GM12878 (cell line): ENCODE data around the gene PDE6A. TPM values are rescaled to one million over a fixed set of nuclear protein-coding genes. Genes with fewer than 3 reads are reported as not detected.

Source experiments
- ATAC-seq: fragments of 200-7000 bp; cut with Tn5 transposase; 3 replicates; pipeline ENCODE4 v1.9.1; 2020; ENCODE audit warnings: mild to moderate bottlenecking, moderate library complexity
- BruUV-seq: library from RNA; stranded (reverse); fragments of 400-500 nt; replicated peaks from 2 replicates; lab custom pipeline; 2021; lab: Mats Ljungman, UMichigan
- CTCF ChIA-PET: fragments of 300-600 bp; sonication (Branson Sonifier 250); formaldehyde crosslinking; extraction: SDS; loops from one replicate; lab custom pipeline; 2021; ENCODE audit warnings: inconsistent platforms; lab: Yijun Ruan, JAX
- POLR2A ChIA-PET: fragments of 350-600 bp; formaldehyde crosslinking; extraction: SDS; loops from one replicate; lab custom pipeline; 2021; ENCODE audit warnings: inconsistent platforms; lab: Charles Lee
- RAD21 ChIA-PET: fragments of 300-600 bp; sonication (Branson Sonifier 250); formaldehyde crosslinking; loops from one replicate; lab custom pipeline; 2023; ENCODE audit warnings: antibody characterized with exemption; ENCODE audit not compliant: unreplicated experiment; lab: Charles Lee
- SMC1A ChIA-PET: fragments of 300-600 bp; sonication (Branson Sonifier 250); formaldehyde crosslinking; loops from one replicate; lab custom pipeline; 2023; ENCODE audit not compliant: unreplicated experiment, uncharacterized antibody; lab: Charles Lee
- DNase-seq: peaks from one replicate; pipeline ENCODE4 v3.0.0-alpha.2; 2011; ENCODE audit warnings: low read depth, low spot score
- FAIRE-seq: peaks from 3 replicates; lab custom pipeline; 2011; peaks lifted over from hg19 to GRCh38; lab: Jason Lieb, UNC
- H2AFZ ChIP-seq: 2 replicates; pipeline ENCODE4 v1.6.0; 2011; ENCODE audit warnings: low read depth, low read length, control low read depth; ENCODE audit not compliant: control insufficient read depth
- H3K27ac ChIP-seq: 2 replicates; pipeline ENCODE4 v1.5.1; 2011; ENCODE audit warnings: control low read depth; ENCODE audit not compliant: control insufficient read depth, insufficient read depth
- H3K27me3 ChIP-seq, 2 experiments: replicated peaks in 1 of 2; 2 replicates each; pipeline versions ENCODE4 v1.6.0 to v1.6.1; 2011; ENCODE audit warnings: low read length in 1 of 2; ENCODE audit not compliant: control insufficient read depth in 2 of 2, insufficient read depth in 2 of 2
- H3K36me3 ChIP-seq, 2 experiments: 2 replicates each; pipeline ENCODE4 v1.5.1; 2011; ENCODE audit warnings: low read length in 1 of 2; ENCODE audit not compliant: control insufficient read depth in 2 of 2, insufficient read depth in 2 of 2
- H3K4me1 ChIP-seq: 2 replicates; pipeline ENCODE4 v1.6.1; 2011; ENCODE audit warnings: mild to moderate bottlenecking, low read length, moderate library complexity, mixed read lengths; ENCODE audit not compliant: control insufficient read depth, insufficient read depth
- H3K4me2 ChIP-seq: 2 replicates; pipeline ENCODE4 v1.6.0; 2011; ENCODE audit warnings: control low read depth; ENCODE audit not compliant: control insufficient read depth, insufficient read depth
- H3K4me3 ChIP-seq: fragments of 200-600 bp; sonication (generic); 2 replicates; pipeline ENCODE4 v1.5.1; 2016
- H3K79me2 ChIP-seq: 2 replicates; pipeline ENCODE4 v1.6.0; 2011; ENCODE audit warnings: low read length; ENCODE audit not compliant: control insufficient read depth, insufficient read depth
- H3K9ac ChIP-seq: 2 replicates; pipeline ENCODE4 v1.8.0; 2011; ENCODE audit warnings: low read length, control low read depth, mixed read lengths; ENCODE audit not compliant: control insufficient read depth, insufficient read depth
- H3K9me3 ChIP-seq: replicated peaks from 3 replicates; pipeline ENCODE4 v1.5.1; 2011; ENCODE audit warnings: mild to moderate bottlenecking, low read length; ENCODE audit not compliant: control insufficient read depth, insufficient read depth
- H4K20me1 ChIP-seq: 2 replicates; pipeline ENCODE4 v1.6.0; 2011; ENCODE audit not compliant: control insufficient read depth, insufficient read depth
- ETV6 ChIP-seq, 2 experiments: fragments of 450-650 bp in 1 of 2; IDR thresholded peaks in 1 of 2; conservative IDR thresholded peaks in 1 of 2; 2 replicates each; pipeline ENCODE4 v1.6.1; 2014; ENCODE audit warnings: antibody characterized with exemption in 1 of 2, borderline replicate concordance in 1 of 2, low read depth in 1 of 2, mild to moderate bottlenecking in 1 of 2, moderate library complexity in 1 of 2
- FOS ChIP-seq: IDR thresholded peaks from 3 replicates; pipeline ENCODE4 v1.6.1; 2011; ENCODE audit warnings: borderline replicate concordance; ENCODE audit not compliant: insufficient read length; ENCODE audit errors: extremely low read depth
- IKZF2 ChIP-seq, 2 experiments: fragments of 450-650 bp; IDR thresholded peaks; 2 replicates each; pipeline ENCODE4 v1.6.1; 2017; ENCODE audit warnings: mild to moderate bottlenecking in 2 of 2, moderate library complexity in 2 of 2
- IRF4 ChIP-seq: IDR thresholded peaks from 2 replicates; pipeline ENCODE4 v1.6.1; 2011; ENCODE audit warnings: low read depth, low read length
- MEF2A ChIP-seq: IDR thresholded peaks from 2 replicates; pipeline ENCODE4 v1.6.1; 2011; ENCODE audit warnings: low read depth, mild to moderate bottlenecking, low read length, moderate library complexity; ENCODE audit not compliant: insufficient read depth
- MEF2B ChIP-seq: fragments of 450-650 bp; IDR thresholded peaks from 2 replicates; pipeline ENCODE4 v1.6.1; 2018; ENCODE audit warnings: mild to moderate bottlenecking, moderate library complexity; ENCODE audit not compliant: partially characterized antibody, poor library complexity, severe bottlenecking
- NFXL1 ChIP-seq: fragments of 450-650 bp; IDR thresholded peaks from 2 replicates; pipeline ENCODE4 v1.6.1; 2017; ENCODE audit warnings: antibody characterized with exemption, mild to moderate bottlenecking, borderline replicate concordance
- NR2C1 ChIP-seq: fragments of 450-650 bp; IDR thresholded peaks from 2 replicates; pipeline ENCODE4 v1.6.1; 2017; ENCODE audit warnings: antibody characterized with exemption, mild to moderate bottlenecking, moderate library complexity
- PAX8 ChIP-seq: fragments of 450-650 bp; IDR thresholded peaks from 2 replicates; pipeline ENCODE4 v1.6.1; 2017; ENCODE audit warnings: mild to moderate bottlenecking, moderate library complexity
- POLR2A ChIP-seq: IDR thresholded peaks from 2 replicates; pipeline ENCODE4 v1.6.1; 2011; ENCODE audit warnings: low read depth, mild to moderate bottlenecking, low read length
- RELA ChIP-seq: fragments of 450-650 bp; IDR thresholded peaks from 2 replicates; pipeline ENCODE4 v1.8.0; 2014; ENCODE audit warnings: borderline replicate concordance; ENCODE audit not compliant: partially characterized antibody
- RFX5 ChIP-seq: IDR thresholded peaks from 2 replicates; pipeline ENCODE4 v1.6.1; 2011; ENCODE audit warnings: low read depth, low read length, improper control_type of control experiment
- SMAD5 ChIP-seq: IDR thresholded peaks from 2 replicates; pipeline ENCODE4 v1.6.1; 2016; ENCODE audit warnings: antibody characterized with exemption, low read depth
- YBX1 ChIP-seq: fragments of 450-650 bp; IDR thresholded peaks from 2 replicates; pipeline ENCODE4 v1.6.1; 2016; ENCODE audit warnings: antibody characterized with exemption
- ZNF217 ChIP-seq: fragments of 450-650 bp; IDR thresholded peaks from 2 replicates; pipeline ENCODE4 v1.6.1; 2017; ENCODE audit warnings: antibody characterized with exemption, mild to moderate bottlenecking
- WGBS: methylation state at CpG from one replicate; pipeline ENCODE4 v1.1.6; 2016; ENCODE audit warnings: low lambda C conversion rate; ENCODE audit not compliant: insufficient replicate concordance, insufficient coverage; ENCODE audit errors: missing lambda C conversion rate; 5-methylcytosine and 5-hydroxymethylcytosine counted together
- in situ Hi-C: fragments of 300-500 bp; cut with MboI; formaldehyde crosslinking; loops from 9 replicates; pipeline ENCODE4 v1.14.3; 2018; ENCODE audit warnings: mixed read lengths
- intact Hi-C: fragments of 100-400 bp; cut with micrococcal nuclease; formaldehyde crosslinking; loops from one replicate; pipeline ENCODE4 v1.14.2; 2022; ENCODE audit not compliant: unreplicated experiment
- polyA plus RNA-seq, 11 experiments: library from polyadenylated mRNA; depleted of rRNA in 4 of 11; unstranded in 6 of 11; stranded (reverse) in 5 of 11; fragments of >200 nt; fragmentation: Nextera tagmentation in 4 of 11; fragmentation: Illumina TruSeq in 1 of 11; extraction: Ambion mirVana in 4 of 11; extraction: Trizol in 1 of 11; gene quantifications; 1 replicate in 1 of 11; 2 replicates in 10 of 11; pipeline versions ENCODE4 v1.2.1 to v1.2.3, GENCODE V29; 2011 to 2016; ENCODE audit warnings: inconsistent platforms in 2 of 11, missing spikeins in 2 of 11, low read depth in 1 of 11
- total RNA-seq, 4 experiments: library from RNA; depleted of rRNA in 3 of 4; stranded (reverse); fragments of >200 nt in 3 of 4; fragmentation: Illumina TruSeq in 1 of 4; extraction: Trizol in 1 of 4; gene quantifications; 2 replicates each; pipeline versions ENCODE4 v1.2.1 to v1.2.3, GENCODE V29; 2013 to 2021
- TF ChIP-seq, protein P1 (sequence below): fragments of 450-650 bp; IDR thresholded peaks from 2 replicates; pipeline ENCODE4 v1.6.1; 2017; ENCODE audit warnings: mild to moderate bottlenecking, moderate library complexity
- TF ChIP-seq, protein P2 (sequence below): IDR thresholded peaks from 2 replicates; pipeline ENCODE4 v1.6.1; 2011; ENCODE audit warnings: low read depth, mild to moderate bottlenecking, low read length, moderate library complexity, borderline replicate concordance; ENCODE audit errors: extremely low read depth

PDE6A gene
- total and polyA plus RNA-seq, 10 of the 15 experiments (the other 5 are each of a cell fraction or from before 2014, with no cell fraction given): 0.05 to 0.26 TPM; not detected in 8

DNA sequence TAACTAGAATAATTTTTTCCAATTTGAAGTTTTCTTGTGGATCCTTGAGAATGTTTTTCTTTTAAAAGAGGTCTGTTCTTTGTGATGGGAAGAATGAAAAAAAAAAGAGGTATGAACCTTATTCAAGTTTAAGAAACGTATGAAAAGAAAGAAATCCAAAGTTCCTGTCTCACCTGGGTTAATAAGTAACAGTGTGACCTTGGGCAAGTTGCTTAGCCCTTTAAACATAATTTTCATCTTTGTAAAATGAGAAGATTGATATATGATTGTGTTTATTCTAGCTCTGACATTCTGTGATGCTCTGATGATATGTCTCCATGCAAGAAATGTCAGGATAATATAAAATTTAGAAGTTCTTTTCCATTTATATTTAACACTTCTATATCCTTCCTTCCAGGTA lies 35.3 kb upstream of the PDE6A start (continued):
- TF ChIP-seq, protein P1, sequence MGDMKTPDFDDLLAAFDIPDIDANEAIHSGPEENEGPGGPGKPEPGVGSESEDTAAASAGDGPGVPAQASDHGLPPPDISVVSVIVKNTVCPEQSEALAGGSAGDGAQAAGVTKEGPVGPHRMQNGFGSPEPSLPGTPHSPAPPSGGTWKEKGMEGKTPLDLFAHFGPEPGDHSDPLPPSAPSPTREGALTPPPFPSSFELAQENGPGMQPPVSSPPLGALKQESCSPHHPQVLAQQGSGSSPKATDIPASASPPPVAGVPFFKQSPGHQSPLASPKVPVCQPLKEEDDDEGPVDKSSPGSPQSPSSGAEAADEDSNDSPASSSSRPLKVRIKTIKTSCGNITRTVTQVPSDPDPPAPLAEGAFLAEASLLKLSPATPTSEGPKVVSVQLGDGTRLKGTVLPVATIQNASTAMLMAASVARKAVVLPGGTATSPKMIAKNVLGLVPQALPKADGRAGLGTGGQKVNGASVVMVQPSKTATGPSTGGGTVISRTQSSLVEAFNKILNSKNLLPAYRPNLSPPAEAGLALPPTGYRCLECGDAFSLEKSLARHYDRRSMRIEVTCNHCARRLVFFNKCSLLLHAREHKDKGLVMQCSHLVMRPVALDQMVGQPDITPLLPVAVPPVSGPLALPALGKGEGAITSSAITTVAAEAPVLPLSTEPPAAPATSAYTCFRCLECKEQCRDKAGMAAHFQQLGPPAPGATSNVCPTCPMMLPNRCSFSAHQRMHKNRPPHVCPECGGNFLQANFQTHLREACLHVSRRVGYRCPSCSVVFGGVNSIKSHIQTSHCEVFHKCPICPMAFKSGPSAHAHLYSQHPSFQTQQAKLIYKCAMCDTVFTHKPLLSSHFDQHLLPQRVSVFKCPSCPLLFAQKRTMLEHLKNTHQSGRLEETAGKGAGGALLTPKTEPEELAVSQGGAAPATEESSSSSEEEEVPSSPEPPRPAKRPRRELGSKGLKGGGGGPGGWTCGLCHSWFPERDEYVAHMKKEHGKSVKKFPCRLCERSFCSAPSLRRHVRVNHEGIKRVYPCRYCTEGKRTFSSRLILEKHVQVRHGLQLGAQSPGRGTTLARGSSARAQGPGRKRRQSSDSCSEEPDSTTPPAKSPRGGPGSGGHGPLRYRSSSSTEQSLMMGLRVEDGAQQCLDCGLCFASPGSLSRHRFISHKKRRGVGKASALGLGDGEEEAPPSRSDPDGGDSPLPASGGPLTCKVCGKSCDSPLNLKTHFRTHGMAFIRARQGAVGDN: no peak
- TF ChIP-seq SMAD5: no peak
- no peak for TF ChIP-seq POLR2A
- no peak for TF ChIP-seq PAX8
- TF ChIP-seq MEF2B: no peak
- TF ChIP-seq YBX1: no peak
- no peak for TF ChIP-seq IKZF2 (IDR thresholded peaks at IDR 0.05)

DNA sequence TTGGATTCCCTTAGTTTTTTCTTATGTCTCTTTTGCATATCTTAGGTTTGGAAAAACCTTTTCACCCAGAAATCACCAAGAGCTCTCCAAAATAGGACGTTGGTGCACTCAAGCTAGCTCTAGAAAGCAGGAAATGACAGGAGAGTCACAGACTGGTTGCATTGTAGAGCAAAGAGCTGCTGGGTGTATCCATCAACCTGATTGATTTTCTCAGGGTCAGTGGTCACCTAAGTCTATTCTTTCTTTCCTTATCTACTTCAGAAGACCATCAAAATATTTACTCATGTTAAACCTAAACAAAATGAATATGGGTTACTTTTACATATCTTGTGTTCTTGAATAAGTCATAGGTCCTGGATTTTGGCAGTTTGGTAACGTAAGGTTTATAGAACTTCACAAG lies 30.8 kb upstream of the PDE6A start:
- Histone ChIP-seq H2AFZ (no peak overlapping the region), H3K9ac (no peak overlapping the region), H3K4me2 (no peak overlapping the region), H3K9me3 (no peaks in the 10 kb centered on the region), H3K4me3 (no peak overlapping the region), H3K36me3 (no peaks in the 10 kb centered on the region; a peak in 1 of 4 replicates), H3K27me3 (no peaks in the 10 kb centered on the region), H3K4me1 (no peaks in the 10 kb centered on the region), H3K79me2 (no peaks in the 10 kb centered on the region), H3K27ac (no peak overlapping the region), H4K20me1 (no peaks in the 10 kb centered on the region)
- no TSS peak for BruUV-seq
- intact Hi-C loops: no loop called here
- WGBS: 50% methylated on average over 2 of the region's 2 CpGs
- ChIA-PET POLR2A (no interaction called here), RAD21 (no interaction called here), CTCF (interaction anchor here (1.4 to 2.2 kb wide), 3 partner anchors 11 to 123 kb away, joined by 3 to 8 read pairs (median 4); no protein-coding TSS in a partner anchor), SMC1A (interaction anchor here (1.7 kb wide), 1 partner anchor 14 kb away, joined by 3 read pairs; no protein-coding TSS in a partner anchor)
- in situ Hi-C loops: no loop called here
- DNase-seq (no peak), FAIRE-seq (no peak), ATAC-seq (no peak)
- no peak for TF ChIP-seq IRF4
- TF ChIP-seq NFXL1: no peak
- no peak for TF ChIP-seq MEF2A
- TF ChIP-seq, protein P2, sequence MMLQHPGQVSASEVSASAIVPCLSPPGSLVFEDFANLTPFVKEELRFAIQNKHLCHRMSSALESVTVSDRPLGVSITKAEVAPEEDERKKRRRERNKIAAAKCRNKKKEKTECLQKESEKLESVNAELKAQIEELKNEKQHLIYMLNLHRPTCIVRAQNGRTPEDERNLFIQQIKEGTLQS: no peak
- TF ChIP-seq FOS: no peak
- TF ChIP-seq RFX5: no peak
- TF ChIP-seq NR2C1: no peak
- no peak for TF ChIP-seq ZNF217
- no peak for TF ChIP-seq ETV6 (conservative IDR thresholded peaks at IDR 0.05 in 1 of 2, IDR thresholded peaks at IDR 0.05 in 1 of 2; ENCODE audit: borderline replicate concordance in 1 of 2, low read depth in 1 of 2)
- TF ChIP-seq RELA: no peak
